ENCODE results near the gene ALX4. TPM values are rescaled to one million over a fixed set of nuclear protein-coding genes. Genes with fewer than 3 reads are reported as not detected.

Gene ALX4
- total and polyA plus RNA-seq, 9 of the 15 experiments (the other 6 are each of a cell fraction or from before 2014, with no cell fraction given) = 0.07 to 1.2 (median 0.33) TPM

GRCh38 chr11:44269369-44270351 lies 40.3 kb downstream of the ALX4 start (continued):
- no peak for TF ChIP-seq ZNF830 (CRISPR knock-in tag; IDR thresholded peaks at IDR 0.05)
- no peak for TF ChIP-seq ERF (CRISPR knock-in tag; IDR thresholded peaks at IDR 0.05)
- TF ChIP-seq CHD2 (IDR thresholded peaks at IDR 0.05; ENCODE audit: low read depth, low read length) = no peak
- TF ChIP-seq MAX (CRISPR knock-in tag; IDR thresholded peaks at IDR 0.05) = 0 out of 2 replicates have a peak, but pooled peaks have one; percentile 13
- no peak for TF ChIP-seq C11orf30 (IDR thresholded peaks at IDR 0.05; ENCODE audit: low read depth)
- no peak for TF ChIP-seq SNRNP70 (optimal IDR thresholded peaks at IDR 0.05; ENCODE audit: low read depth, low read length)
- no peak for TF ChIP-seq E2F6 (IDR thresholded peaks at IDR 0.05; ENCODE audit: borderline replicate concordance in 1 of 2, extremely low read depth in 1 of 2, insufficient read depth in 1 of 2, insufficient read length in 1 of 2, low read depth in 1 of 2, low read length in 1 of 2, poor library complexity in 1 of 2, severe bottlenecking in 1 of 2)
- TF ChIP-seq TCF7L2 (IDR thresholded peaks at IDR 0.05; ENCODE audit: low read depth, low read length) = no peak
- no peak for TF ChIP-seq IRF9 (tag; IDR thresholded peaks at IDR 0.05)
- TF ChIP-seq ZNF184 (CRISPR knock-in tag; IDR thresholded peaks at IDR 0.05) = no peak
- peak; percentile 3 for TF ChIP-seq ZFP36 (IDR thresholded peaks at IDR 0.05; ENCODE audit: low read depth, low read length, partially characterized antibody)
- TF ChIP-seq XRCC5 (IDR thresholded peaks at IDR 0.05; ENCODE audit: low read depth, low read length) = no peak
- no peak for TF ChIP-seq BDP1 (IDR thresholded peaks at IDR 0.05; ENCODE audit: insufficient read depth, insufficient read length)
- TF ChIP-seq ARHGAP35 (IDR thresholded peaks at IDR 0.05; ENCODE audit: partially characterized antibody) = no peak
- TF ChIP-seq, protein P1, sequence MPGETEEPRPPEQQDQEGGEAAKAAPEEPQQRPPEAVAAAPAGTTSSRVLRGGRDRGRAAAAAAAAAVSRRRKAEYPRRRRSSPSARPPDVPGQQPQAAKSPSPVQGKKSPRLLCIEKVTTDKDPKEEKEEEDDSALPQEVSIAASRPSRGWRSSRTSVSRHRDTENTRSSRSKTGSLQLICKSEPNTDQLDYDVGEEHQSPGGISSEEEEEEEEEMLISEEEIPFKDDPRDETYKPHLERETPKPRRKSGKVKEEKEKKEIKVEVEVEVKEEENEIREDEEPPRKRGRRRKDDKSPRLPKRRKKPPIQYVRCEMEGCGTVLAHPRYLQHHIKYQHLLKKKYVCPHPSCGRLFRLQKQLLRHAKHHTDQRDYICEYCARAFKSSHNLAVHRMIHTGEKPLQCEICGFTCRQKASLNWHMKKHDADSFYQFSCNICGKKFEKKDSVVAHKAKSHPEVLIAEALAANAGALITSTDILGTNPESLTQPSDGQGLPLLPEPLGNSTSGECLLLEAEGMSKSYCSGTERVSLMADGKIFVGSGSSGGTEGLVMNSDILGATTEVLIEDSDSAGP (CRISPR knock-in tag; IDR thresholded peaks at IDR 0.05) = no peak
- no peak for TF ChIP-seq ZNF354B (CRISPR knock-in tag; IDR thresholded peaks at IDR 0.05)
- no peak for TF ChIP-seq TCFL5 (CRISPR knock-in tag; conservative IDR thresholded peaks at IDR 0.05)
- TF ChIP-seq ZNF239 (CRISPR knock-in tag; IDR thresholded peaks at IDR 0.05) = no peak
- TF ChIP-seq, protein P2, sequence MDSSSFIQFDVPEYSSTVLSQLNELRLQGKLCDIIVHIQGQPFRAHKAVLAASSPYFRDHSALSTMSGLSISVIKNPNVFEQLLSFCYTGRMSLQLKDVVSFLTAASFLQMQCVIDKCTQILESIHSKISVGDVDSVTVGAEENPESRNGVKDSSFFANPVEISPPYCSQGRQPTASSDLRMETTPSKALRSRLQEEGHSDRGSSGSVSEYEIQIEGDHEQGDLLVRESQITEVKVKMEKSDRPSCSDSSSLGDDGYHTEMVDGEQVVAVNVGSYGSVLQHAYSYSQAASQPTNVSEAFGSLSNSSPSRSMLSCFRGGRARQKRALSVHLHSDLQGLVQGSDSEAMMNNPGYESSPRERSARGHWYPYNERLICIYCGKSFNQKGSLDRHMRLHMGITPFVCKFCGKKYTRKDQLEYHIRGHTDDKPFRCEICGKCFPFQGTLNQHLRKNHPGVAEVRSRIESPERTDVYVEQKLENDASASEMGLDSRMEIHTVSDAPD (CRISPR knock-in tag; IDR thresholded peaks at IDR 0.05) = no peak
- TF ChIP-seq TAL1 (IDR thresholded peaks at IDR 0.05) = peak; percentile 95
- TF ChIP-seq DIDO1 (tag; IDR thresholded peaks at IDR 0.05; ENCODE audit: low read depth) = peak; percentile 15; the same call in 1 of the 2 replicates
